GM19395 (cell line): ENCODE results near the gene ADCY3.

ENCODE experiments used
- ATAC-seq: cut with Tn5 transposase; IDR thresholded peaks from one replicate; pipeline ENCODE4 v1.9.1; 2021; ENCODE audit warnings: mild to moderate bottlenecking, moderate library complexity; ENCODE audit not compliant: unreplicated experiment

ADCY3 gene

GRCh38 chr2:24920098-24920808, at the start of gene ADCY3:
Gene ADCY3, minus strand, starts transcription at chr2:24920237. Its CDS starts 1,250 bp downstream, at chr2:24918987.
- ATAC-seq, result peak; percentile 59

GRCh38 chr2:24969784-24970183, 49.7 kb upstream of the ADCY3 start:
- ATAC-seq, result no peak

DNA sequence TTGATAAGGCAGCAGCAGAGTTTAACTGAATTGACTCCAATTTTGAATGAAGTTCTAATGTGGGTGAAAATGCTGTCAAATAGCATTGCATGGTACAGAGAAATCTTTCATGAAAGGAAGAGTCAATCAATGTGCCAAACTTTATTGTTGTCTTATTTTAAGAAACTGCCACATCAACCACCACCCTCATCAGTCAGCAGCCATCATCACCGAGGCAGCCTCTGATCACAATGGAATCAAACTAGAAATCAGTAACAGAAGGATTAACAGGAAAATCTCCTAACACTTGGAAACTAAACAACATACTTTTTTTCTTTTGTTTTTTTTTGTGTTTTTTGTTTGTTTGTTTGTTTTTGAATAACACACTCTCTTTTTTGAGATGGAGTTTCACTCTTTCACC, 41.9 kb upstream of the ADCY3 start:
- no peak for ATAC-seq

- ATAC-seq, result no peak
Observed at GRCh38 chr2:24959761-24960160, 39.7 kb upstream of the ADCY3 start.

DNA sequence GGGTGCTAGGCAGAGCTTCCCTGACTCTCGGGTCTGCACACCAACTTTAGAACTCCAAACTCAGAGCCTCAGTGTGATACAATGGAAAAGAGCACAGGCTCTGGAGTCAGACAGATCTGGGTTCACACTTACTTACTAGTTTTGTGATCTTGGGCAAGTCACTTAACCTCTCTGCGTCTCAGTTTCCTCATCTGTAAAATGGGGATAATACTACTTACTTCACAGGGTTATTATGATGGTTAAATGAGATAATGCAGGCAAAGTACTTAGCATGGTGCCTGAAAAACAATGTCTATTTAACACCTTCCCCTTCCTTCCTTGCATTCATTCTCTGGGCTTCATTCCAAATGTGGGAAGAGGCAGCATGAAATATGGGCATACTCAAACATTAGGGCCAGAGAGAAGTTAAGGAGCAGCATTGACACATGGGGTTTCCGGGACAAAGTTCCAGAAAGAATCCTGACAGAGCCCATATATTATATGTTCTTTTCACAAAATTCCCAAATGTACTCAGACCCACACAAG, 38.4 kb upstream of the ADCY3 start:
- ATAC-seq, result no peak

DNA sequence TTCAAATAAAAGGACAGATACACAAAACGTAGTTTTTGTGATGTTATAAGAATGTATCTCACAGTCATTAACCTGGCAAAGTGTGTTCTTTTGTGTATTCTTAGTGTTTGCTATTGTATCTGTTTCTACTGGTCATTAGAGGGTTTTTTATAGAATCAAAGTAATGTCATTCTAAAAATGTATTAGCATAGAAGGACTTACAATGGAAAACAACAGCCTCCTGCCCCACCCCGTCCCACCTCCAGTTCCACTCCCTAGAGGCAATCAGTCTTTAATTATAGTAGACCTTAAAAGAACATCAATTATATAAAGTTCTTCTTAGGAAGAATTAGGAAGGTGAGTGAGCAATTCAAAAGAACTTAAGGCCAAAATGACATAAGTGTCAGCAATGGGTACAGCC, 37.9 kb upstream of the ADCY3 start:
- no peak for ATAC-seq

- no peak for ATAC-seq
Observed at GRCh38 chr2:24957221-24957620, 37.2 kb upstream of the ADCY3 start.

DNA sequence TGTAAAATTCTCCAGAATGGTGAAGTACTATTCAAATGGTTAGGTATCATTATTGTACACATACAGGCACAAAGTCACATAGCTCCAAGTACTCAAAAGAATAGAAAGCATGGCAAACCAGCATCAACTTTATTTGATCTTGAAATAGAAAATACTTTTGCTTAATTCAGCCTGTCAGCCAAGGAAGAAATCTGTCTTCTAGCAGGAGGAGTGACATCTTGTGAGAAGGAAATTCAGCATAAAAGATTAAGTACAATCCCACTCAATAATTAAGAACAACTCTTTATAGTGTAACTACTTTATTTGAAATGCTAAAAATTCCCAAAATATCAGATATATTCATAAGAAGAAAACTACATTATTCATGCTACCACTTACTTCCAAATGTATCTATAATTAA, 35.9 kb upstream of the ADCY3 start:
- no peak for ATAC-seq

DNA sequence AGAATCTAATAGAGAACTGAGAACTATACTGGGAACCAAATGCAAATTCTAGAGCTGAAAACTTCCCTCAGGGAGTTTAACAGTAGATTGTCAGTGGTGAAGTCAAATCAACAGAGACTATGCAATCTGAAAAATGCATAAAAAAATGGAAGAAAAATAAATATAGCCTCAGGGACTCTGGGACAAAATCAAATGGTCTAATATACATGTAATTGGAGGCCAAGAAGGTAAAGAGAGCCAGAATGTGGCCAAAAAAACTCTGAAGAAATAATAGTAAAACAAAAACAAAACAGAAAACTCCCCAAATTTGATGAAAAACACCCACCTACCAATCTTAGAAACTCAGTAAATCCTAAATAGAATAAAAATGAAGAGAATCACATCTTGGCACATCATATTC, 35.2 kb upstream of the ADCY3 start:
- ATAC-seq, result no peak

GRCh38 chr2:24950102-24950501, 30.1 kb upstream of the ADCY3 start:
- no peak for ATAC-seq

GRCh38 chr2:24948506-24948905, 28.5 kb upstream of the ADCY3 start:
- no peak for ATAC-seq

GRCh38 chr2:24947561-24948157, 27.6 kb upstream of the ADCY3 start:
- ATAC-seq, result no peak

DNA sequence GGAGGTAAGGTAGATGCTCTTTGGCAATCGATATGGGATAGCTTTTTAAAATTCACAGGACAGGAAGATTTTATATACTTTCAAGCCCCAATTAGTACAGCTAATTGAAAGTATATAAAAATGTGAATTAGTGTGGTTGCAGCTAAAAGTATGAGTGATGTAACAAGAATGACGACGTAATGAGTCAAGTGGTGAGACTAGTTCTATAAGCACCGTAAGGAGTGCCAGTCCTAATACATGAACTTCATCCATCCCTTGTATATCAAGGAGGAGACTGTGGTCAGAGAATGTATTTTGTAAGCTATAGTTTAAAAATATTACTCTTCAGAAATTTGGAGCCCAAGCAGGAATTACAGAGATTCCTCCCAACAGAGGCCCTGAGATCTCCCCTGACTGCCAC, 25.9 kb upstream of the ADCY3 start:
- no peak for ATAC-seq

DNA sequence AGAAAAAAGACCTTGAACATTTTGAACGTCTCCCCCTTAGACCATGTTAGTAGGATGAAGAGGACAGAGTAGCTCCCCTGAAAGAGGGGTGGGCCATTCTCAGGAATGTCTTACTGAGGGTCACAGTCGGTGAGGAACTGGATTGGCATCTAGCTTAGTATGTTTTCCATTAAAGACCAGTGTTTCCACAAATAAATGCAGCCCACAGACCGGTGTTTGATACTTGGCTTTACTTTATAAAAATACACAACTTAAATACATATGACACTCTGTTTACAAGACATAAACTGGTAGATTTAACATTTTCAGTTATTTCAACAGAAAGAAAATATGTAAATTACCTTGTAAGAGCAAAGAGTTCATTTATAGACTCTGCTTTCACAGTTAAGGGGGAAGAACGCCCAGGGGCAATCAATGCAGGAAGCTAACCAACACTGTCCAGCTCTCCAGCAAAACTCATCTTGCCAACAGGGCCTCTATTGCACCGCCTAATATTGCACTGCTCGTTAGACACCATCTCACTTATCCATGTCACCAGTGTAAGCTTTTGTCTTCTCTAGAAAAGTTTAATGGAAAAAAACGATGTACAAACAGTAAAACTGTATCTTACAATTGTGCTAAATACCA, 23.5 kb upstream of the ADCY3 start:
- no peak for ATAC-seq

DNA sequence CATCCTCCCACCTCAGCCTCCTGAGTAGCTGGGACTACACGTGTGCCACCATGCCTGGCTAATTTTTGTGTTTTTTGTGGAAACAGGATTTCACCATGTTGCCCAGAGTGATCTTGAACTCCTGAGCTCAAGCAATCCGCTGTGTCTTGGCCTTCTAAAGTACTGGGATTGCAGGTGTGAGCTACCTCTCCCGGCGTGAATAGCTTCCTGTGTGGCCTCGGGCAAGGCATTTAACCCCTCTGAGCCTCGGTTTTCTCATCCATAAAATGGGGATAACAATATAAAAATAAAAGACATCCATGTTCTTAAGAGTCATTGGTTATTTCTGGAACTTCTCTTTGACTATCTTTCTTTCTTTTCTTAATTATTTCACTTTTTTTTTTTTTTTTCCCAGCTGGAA, 19.3 kb upstream of the ADCY3 start:
- no peak for ATAC-seq

DNA sequence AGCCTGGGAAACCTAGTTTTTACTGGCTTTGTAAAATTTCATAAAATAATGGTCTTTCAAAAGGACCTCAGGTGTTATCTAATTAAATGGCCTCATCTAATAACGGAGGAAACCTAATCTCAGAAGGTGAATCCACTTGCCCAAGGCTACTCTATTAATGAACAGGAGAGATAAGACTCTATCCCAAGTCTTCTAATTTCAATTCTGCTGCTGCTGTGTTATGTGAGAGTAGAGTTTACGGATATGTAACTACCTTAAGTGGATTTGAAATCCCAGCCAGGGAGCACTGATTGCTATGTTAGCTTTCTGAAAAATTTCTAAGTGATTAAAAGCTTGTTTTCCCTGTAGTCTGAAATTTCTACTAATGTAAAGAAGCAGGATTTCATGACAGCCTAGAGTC, 17.2 kb upstream of the ADCY3 start:
- ATAC-seq, result no peak

DNA sequence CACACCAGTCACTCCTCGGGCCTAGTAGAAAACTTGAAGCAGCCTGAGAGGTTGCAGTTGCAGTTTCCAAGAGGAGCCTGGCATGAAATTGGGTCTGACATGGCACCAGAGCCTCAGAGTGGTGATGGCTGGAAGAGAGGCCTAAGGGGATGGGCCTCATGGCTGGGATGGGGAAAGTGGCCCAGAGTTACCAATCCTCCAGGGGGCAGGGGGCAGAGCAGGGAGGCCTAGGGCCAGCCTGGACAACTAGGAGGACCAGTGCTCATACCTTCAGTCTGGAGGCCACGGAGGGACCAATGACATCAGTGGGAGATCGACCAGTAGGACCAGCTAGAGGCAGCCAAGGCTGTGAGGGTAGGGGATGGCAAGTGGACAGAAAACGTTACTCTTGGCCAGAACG, 15.1 kb upstream of the ADCY3 start:
- no peak for ATAC-seq

- no peak for ATAC-seq
Observed at GRCh38 chr2:24932715-24933114, 12.7 kb upstream of the ADCY3 start.

- ATAC-seq, result peak; percentile 70
Observed at GRCh38 chr2:24930768-24931167, 10.7 kb upstream of the ADCY3 start.

DNA sequence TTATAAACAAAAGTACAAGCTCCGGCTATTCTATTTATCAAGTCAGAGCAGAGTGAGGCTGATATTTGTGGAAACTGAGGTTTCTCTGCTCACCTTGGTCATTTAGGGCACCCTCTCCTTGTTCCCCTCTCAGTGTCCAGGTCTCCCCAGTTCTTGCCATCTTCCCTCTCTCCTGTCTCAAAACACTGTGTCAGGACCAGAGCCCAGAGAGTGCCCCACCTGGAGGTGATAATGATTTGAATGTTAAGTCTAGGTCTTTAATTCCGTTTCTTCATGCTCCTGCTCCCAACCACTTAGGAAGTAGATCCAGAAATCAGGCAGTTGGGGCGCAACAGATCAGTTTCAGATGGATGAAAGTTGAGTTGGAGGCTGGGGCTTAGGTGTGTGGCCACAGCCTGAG, 9.2 kb upstream of the ADCY3 start:
- ATAC-seq, result no peak

GRCh38 chr2:24928036-24928435, 8.0 kb upstream of the ADCY3 start:
- no peak for ATAC-seq

DNA sequence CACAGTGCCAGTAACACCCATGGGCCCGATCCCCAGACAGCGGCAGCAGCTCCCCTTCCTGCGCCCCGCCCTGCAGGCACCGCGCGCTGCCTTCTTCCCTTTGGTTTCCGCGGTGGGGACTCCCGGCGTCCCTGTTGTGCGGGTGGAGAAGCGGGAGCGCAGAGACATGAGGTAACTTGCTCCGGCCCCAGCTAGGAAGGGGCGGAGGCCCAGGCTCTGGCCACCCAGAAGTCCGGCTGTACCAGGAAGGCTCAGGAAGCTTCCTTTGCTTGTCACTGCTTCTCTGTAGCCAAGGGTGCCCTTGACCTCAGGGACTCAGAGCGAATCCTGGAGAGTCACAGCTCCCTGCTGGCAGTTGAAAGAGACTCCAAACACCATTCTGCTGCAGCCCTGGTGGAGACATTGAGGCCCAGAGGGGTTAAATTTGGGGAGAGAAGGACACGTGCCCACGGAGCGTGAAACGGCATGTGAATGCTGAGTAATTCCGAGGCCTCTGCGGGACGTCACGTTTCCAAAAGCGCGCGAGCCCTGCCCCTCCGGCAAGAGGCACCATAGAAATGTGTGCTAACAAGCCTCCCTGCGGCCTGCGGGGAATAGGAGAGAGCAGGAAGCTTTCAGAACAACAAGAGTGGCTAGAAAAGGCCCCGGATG, 6.7 kb upstream of the ADCY3 start:
- no peak for ATAC-seq
